HG02763 (cell line): ENCODE measurements around the gene ADGRB3.
"Not testable (repeated sequence)": the region's sequence is repeated elsewhere in the genome, so short reads cannot be mapped to it uniquely, and the experiment has no call there.

Source experiments
- ATAC-seq: cut with Tn5 transposase; IDR thresholded peaks from one replicate; pipeline ENCODE4 v1.9.1; 2021; ENCODE audit warnings: mild to moderate bottlenecking, moderate library complexity; ENCODE audit not compliant: unreplicated experiment

The ADGRB3 gene

GRCh38 chr6:69391106-69391505, 756.0 kb downstream of the ADGRB3 start:
- ATAC-seq = no peak

DNA sequence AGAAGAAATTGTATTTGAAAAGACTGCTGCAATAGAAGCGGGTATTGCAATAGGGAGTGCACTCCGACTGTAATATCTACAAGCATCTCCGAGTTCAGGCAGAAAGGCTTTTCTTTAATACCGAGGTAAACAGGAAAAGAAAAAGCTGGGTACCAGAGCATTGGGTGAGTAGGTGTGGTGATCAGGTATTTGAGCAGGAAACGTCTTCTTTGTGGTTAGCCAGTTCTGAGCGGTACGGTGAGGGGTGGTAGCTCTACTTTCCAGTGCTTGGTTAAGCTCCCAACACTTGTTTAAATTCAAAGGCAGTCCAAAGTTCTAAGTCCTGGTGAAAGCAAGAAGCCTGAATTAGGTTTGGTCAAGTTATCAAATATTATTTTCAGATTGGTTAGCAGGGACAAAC, 757.7 kb downstream of the ADGRB3 start:
- no peak for ATAC-seq

- ATAC-seq = no peak
Observed at GRCh38 chr6:69398311-69398710, 763.2 kb downstream of the ADGRB3 start.

- ATAC-seq = no peak
Observed at GRCh38 chr6:69398729-69399128, 763.6 kb downstream of the ADGRB3 start.

DNA sequence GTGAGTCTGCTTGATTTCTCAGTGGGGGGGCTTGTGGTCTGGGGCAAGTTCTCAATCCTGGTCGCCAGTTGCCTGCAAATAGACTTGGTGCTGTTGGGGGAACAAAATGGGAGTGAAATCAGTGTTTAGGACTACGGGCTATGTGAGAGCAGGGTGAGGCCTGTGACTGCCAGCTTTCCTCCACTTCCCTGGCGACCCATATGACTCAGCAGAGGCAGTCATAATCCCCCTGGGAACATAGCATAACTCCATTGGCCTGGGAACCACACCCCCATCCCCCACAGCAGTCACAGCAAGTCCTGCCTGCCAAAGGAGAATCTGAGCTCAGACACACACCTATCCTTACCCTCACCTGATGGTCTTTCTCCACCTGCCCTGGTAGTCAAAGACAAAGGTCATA, 773.8 kb downstream of the ADGRB3 start:
- ATAC-seq = no peak

GRCh38 chr6:69416776-69417175, 781.7 kb downstream of the ADGRB3 start:
- no peak for ATAC-seq

GRCh38 chr6:69421269-69421668, 786.2 kb downstream of the ADGRB3 start:
- no peak for ATAC-seq

DNA sequence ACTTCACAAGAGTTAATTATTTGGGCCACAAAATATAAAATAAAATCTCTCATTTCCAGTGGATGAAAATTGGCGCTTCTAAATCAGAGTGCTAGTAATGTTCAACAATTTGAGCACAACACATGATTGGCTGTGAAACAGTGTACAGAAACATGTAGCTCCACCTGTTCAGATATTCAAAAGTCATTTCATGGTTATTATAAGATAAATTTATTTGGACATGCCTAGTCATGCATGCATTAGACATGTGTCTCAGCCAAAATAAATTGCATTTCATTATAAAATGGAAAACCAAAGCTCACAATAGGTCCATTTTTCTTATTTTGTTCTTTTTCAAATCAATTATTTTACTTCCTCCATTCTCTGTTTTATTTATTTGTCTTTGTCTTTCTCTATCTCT, 786.9 kb downstream of the ADGRB3 start:
- no peak for ATAC-seq

GRCh38 chr6:69422475-69422874, 787.4 kb downstream of the ADGRB3 start:
- ATAC-seq = no peak

DNA sequence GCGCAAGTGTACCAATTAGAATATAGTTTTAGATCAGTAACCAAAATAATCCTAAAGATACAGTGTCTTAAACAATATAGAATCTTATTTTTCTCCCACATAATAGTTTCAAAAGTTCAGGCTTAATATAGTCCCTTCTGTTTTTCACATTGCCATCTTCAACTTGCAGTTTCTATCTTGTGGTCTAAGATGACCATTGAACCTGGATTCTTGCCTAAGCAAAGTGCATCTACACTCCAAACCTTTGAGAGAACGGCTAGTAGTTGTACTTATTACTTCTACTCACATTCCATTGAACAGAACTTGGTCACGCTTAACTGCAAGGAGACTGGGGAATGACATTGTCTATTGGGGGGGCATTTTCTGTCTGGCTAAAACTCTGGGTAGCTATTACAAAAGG, 788.7 kb downstream of the ADGRB3 start:
- no peak for ATAC-seq

- ATAC-seq = no peak
Observed at GRCh38 chr6:69424581-69424980, 789.5 kb downstream of the ADGRB3 start.

DNA sequence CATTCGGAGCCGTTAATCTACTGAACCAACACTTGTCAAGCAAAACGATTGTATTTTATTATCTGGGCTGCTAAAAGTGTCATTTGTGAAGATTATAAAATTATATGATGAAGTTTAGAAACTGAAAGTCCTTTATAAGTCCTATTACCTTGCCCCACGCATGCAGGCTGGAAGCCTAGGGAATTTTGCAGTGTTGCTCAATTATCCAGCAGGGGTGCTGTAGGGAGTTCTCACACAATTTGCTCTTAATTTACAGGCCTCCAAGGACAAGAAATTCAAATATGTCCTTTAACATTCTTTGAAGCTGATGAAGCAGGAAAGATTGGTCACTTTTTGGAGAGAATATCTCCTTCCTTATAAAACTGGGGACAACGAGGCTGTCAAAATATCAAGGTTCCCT, 792.8 kb downstream of the ADGRB3 start:
- ATAC-seq = no peak

DNA sequence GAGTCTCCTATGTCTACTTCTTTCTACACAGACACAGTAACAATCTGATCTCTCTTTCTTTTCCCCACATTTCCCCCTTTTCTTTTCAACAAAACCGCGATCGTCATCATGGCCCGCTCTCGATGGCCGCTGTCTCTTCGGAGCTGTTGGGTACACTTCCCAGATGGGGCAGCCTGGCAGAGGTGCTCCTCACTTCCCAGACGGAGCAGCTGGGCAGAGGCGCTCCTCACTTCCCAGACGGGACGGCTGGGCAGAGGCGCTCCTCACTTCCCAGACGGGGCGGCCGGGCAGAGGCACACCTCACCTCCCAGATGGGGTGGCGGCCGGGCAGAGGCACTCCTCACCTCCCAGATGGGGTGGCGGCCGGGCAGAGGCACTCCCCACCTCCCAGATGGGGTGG, 797.1 kb downstream of the ADGRB3 start:
- not testable (repeated sequence) for ATAC-seq

DNA sequence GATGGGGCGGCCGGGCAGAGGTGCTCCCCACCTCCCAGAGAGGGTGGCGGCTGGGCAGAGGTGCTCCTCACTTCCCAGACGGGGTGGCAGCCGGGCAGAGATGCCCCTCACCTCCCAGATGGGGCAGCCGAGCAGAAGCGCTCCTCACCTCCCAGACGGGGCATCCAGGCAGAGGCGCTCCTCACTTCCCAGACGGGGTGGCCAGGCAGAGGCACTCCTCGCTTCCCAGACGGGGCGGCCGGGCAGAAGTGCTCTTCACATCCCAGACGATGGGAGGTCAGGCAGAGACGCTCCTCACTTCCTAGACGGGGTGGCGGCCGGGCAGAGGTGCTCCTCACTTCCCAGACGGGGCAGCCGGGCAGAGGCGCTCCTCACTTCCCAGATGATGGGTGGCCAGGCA, 798.0 kb downstream of the ADGRB3 start:
- ATAC-seq = not testable (repeated sequence)

- ATAC-seq = no peak
Observed at GRCh38 chr6:69438113-69438512, 803.0 kb downstream of the ADGRB3 start.
